HG03520 (cell line): ENCODE results near the gene PGBD1.

Experiments
- ATAC-seq: cut with Tn5 transposase; IDR thresholded peaks from one replicate; pipeline ENCODE4 v1.9.1; 2021; ENCODE audit warnings: mild to moderate bottlenecking, moderate library complexity; ENCODE audit not compliant: unreplicated experiment

PGBD1 gene

DNA sequence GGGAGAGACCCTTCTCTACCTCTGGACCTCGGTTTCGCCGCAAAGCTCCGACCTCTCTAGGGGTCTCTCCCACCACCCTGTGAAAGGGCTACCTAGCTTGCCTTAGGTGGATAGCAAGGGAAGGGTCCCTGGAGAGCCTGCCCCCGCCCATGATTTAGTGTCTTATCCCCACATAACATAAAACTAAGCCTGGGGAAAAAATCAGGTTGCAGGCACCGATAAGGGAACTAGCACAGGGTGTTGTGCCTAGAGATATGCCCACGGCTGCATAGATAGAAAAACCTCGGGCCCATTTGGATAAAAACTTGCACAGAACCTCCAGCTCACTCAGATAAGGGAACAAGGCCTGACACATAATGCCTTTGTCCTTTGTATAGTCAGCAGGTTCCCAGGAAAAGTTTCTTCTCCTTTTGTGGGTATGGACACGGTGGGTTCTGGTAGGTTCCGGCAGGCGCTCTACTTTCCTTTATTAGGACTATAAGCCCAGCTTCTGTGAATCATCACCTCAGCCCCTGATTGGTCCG, 53.7 kb downstream of the PGBD1 start:
- no peak for ATAC-seq

DNA sequence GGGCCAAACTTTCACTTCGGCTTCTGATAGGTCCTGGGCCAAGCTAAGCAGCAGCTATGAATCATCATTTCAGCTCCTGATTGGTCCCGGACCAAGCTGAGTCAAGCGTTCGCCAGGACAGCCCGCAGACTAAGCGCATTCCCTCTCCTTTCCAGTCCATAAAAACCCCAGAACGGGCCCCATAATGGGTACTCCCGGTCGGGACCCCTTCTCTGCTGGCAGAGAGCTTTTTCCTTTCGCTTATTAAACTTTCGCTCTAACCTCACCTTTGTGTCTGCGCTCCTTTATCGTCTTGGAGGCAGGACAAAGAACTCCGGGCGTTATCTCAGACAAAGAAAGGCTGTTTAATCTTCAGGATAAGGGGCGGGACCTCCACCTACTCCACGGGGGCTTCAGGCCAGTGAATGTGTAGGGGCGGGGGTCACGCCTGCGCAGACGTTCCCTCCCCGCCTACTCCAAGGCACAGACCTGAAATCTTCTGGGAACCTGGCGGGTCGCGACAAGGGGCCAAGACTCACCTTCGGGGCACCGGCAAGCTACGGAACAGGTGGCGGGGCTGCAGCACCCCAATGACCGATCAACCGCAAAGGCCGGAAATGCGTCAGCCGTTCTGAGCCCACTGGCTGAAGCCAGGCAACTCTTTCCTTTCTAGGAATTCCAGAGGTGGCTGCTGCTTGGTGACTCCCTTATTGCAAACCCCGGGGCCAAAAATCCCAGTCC, 54.4 kb downstream of the PGBD1 start, which contains the start of gene ZSCAN31:
Gene ZSCAN31, minus strand, starts transcription at position 585 of the 720 bp plus-strand sequence. CDS start 6,465 bp downstream, outside the sequence.
- peak; percentile 81 for ATAC-seq

DNA sequence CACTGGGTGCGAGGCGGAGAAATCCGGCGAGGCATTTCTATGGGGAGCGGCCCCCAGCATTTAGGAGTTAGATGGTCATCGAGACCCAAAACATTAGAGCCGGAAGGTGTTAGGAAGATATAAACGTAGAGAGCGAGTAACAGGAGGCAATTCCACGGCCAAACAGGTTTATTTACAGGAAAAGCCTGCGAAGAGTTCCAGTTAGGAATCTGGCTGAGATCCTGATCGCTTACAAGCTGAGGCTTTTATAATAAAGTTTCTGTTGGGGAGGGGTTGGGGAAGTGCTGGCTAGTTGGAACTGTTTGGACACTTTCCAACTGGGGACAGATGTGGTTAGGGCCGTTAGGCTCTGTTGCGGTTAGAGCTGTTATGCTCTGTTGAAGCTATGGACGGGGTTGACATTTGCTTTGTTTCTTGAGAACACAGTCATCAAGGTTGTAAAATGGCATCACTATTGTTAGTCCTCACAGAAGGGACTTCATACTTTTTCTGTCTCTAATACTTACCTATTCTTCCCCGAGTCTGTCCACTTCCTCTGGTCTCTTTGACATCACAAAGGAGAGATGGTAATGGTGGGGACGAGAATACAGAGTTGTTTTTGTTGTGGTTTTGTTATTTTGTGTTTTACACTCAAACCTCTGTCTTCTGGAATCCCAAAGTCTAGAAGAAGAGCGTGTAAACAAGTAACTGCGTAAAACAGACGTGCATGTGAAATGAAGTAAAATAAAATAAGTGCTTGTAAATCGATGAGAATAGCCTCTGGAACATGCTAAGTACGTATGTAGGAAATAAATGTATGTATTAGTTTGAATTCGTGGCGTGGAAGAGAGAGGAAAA, 55.1 kb downstream of the PGBD1 start:
- peak; percentile 35 for ATAC-seq

DNA sequence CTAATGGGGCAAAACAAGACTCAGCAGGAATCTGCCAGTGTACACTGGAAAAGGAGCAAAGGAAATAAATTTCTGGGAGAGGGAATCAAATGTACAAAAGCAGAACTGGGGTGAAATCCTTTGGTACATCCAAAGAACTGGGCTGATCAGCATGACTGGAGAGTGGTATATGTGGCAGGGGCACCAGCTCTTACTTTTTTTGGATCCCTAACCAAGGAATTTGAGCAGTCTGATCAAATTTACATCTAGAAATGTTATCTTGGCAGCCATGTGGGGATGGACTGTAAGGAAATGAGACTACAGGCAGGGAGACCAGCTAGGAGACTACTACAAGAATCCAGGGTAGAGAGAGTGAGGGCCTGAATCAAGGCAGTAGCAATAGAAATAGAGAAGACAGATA, 55.7 kb downstream of the PGBD1 start:
- no peak for ATAC-seq

DNA sequence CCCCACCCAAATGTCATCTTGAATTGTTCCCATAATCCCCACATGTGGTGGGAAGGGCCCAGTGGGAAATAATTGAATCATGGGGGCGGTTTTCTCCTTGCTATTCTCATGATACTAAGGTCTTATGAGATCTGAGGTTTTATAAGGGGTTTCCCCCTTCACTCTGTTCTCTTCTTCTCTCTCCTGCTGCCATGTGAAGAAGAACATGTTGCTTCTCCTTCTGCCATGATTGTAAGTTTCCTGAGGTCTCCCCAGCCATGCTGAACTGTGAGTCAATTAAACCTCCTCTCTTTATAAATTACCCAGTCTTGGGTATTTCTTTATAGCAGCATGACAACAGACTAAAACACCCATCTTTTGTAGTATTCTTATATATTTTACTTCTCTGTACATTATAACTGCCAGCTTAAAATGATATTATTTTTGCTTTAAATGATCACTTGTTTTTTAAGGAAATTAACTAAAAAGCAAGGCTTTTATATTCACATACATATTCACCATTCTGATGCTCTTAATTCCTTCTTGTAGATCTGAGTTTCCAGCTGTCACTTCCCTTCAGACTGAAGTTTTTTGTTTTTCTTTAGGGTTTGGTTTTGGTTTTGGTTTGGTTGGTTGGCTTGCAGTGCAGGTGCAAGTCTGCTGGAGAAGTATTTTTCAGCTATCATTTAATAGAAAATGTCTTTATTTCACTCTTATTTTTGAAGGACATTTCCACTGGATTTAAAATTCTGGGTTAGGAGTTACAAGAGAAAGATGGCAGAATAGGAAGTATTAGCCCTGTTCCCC, 59.1 kb downstream of the PGBD1 start:
- no peak for ATAC-seq

DNA sequence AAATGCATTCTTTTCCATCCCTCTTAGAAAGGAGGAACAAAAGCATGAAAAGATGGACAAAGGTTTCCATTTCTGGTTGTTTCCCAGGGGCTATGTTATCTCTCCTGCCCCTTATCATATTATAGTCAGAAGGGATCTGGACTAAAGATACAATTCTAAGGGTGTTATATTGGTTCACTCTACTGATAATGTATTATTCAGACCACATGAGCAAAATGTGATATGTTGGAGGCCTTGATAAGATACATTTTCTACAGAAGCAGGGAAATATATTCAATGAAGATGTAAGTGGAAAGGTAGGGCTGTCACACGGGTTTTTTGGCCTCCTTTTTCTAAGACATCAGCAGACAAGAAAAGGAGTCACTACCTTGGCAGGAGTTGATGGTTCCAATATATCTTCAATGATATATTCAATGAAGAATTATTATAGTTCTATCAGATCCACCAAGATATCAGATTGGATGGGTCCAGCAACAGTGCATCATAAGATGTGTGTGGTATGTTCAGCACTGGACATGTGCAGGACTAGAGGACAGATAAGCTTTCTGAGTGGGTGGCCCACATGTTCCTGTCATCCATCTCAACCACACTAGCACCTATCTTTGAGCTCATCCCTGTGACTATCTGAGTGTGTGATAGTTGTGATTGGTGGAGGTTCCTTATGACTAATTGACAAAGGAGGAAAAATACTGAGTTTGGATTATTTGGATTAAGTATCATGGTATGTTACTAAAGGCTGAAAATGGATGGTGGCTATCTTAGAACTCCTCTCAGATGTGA, 62.7 kb downstream of the PGBD1 start:
- no peak for ATAC-seq

DNA sequence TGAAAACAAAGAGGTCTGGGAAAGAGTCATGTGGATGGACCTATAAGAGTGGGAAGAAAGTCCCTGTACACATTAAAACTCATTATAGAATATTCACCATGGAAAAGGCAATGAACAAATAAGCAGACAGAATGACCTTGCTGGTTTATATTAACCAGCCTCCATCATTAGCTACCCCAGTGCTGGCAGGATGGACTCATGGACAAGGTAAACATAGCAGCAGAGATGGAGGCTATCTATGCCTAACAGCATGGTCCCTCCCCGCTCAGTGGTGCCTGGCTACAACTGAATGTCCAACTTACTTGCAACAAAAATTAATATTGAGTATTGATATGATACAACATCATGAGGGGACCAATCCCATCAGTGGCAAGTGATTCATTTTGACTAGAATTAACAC, 63.8 kb downstream of the PGBD1 start:
- ATAC-seq, result no peak

DNA sequence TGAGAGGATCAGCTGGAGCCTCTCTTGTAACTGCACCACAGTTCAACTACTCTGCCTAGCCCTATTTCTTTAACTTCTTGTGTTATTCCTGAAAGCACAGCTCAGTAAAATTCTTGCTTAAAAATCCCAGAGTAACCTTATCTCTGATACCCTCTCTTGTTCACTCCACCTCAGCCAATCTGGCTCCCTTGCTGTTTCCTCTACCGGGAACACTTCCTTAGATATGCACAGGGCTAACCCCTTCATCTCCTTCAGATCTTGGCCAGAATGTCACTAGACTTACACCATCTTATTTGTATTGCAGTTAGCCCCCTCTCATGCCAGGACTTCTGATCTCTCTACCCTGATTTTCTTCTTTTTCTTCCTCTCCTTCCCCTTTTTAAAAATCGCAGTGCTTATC, 65.7 kb downstream of the PGBD1 start:
- no peak for ATAC-seq

DNA sequence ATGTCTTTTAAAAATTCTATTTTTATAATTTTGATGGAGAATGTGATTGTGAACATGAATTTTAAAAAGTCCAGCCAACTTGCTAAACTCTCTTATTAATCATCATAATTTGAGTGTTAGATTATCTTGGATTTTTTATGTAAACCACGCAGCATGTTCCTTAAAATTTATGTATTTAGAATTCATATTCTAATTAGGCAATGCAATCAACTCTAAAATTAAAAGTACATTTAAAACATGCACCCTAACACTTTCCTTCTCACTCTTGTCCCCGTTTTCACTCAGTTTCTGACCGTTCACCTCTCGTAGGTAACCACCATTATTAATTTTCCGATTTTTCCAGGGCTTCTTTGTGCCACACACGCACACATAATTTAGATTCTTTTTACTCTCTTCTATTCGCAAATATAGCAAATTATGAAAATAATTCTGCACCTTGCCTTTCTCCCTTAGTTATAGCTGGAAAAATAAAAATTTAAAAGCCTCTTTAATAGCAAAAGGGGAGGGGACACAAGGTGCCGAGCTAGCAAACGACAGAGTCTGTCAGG, 68.0 kb downstream of the PGBD1 start:
- no peak for ATAC-seq

DNA sequence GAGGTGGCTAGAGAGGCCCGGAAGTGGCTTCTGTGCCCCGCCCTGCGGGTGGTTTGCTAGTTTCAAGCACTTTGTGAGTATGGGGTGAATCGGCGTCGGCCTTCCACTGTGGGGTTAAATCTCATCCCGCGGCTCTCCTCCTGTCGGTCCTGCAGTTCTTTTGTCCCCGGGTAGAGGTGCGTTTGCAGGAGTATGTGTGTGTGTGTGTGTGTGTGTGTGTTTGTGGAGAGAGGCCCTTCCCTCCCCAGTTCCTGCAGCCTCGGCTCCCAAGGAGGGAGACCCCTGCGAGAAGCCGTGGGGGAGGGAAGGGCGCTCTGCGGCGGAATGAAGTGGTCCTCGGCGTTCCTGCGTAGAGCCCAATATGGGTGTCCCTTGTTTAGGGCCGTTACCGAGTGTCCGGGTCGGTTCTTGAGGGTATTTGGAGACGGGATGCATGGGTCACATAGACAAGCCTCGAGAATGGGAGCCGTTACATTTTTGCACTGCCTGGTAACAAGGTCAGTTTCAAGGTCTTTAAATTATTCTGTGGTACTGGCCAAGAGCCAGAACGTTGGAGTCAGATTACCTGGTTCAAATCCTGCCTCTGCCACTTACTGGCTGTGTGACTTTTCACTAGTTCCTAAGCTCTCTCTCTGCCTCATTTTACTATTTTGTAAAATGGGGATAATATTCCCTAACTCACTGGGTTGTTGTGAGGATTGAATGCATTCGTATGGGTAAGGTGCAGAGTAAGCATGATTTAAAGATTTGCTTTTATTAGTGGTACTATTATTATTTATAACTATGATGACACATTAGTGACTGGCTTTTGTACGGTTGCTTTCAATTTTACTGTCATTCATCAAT, 68.7 kb downstream of the PGBD1 start, which contains the start of gene ZKSCAN3:
Gene ZKSCAN3, plus strand, starts transcription at position 56 of the 846 bp plus-strand sequence. CDS start 9,640 bp downstream, outside the sequence.
- peak; percentile 96 for ATAC-seq

DNA sequence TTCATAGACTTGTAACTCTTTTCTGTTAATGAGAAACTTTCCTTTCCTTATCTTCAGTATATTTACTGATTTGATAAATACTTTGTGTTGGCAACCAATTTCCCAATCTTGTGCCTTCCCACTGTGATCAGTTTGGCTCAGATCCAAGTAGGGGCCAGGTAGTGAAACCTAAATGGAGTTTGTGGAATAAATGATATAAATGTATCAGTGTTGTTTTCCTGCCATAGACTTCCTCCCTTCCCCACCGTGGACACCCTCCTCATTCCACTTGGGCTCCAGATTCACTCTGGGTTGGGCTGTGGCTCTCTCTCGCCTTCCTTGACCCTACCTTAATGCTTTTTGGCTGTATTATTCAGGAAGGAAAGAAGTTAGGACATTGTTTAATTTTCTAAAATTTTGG, 69.7 kb downstream of the PGBD1 start:
- no peak for ATAC-seq

DNA sequence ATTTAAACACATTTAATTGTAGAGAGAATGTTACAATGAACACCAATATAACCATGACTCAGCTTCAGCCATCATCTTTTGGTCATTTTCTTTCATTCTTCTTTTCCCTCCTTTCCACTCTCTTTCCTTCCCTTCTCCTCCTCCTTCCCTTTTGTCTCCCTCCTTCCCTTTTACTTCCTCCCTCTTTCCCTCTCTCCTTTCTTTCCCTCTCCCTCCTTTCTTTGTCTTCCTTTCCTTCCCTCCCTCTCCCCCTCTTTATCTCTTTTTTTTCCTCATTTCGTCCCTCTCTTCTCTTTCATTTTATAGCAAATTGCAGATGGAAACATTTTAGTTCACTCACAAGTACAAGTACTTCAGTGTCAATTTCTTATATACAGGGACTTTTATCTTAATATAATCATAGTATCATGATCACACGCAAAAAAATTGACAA, 70.1 kb downstream of the PGBD1 start:
- no peak for ATAC-seq
